ENCODE results near the gene PLA2R1.

The PLA2R1 gene

DNA sequence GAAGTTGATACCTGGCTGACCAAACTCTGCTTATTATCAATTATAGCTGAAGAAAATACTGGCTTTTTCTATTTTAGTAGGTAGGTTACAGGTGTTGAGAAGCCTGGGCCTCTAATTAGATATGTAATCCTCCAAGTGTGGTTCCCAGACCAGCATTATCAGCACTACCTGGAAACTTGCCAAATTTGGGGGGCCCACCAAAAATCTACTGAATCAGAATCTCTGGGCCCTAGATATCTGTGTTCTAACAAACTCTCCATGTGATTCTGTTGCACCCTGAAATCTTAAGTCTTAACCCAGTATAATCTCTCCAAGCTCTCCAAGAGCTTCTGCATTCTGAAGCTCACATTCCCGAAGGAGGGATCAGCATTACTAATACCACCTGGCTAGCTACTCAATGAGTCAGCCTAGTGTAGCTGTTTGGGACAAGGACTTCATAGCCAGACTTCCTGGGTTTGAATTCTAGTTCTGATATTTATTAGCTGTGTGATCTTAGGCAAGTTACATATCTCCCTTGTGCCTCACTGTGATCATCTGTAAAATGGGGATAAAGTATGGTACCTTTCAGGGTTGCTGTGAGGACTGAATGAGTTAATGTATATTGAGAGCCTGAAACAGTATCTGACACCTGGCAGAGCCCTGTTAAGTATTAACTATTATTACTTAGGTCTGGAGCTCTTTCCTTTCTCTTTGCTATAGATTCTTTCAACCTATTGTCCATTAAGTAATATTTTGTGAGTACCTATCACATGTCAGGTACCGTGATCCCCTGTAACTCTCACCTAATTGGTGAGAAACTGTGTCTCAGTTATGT is 170.3 kb downstream of the PLA2R1 start:
- DNase-seq: no peak

GRCh38 chr2:159891267-159891588 is 171.2 kb downstream of the PLA2R1 start:
- no peak for DNase-seq

- DNase-seq: no peak
Measured at GRCh38 chr2:159890551-159891266, 171.7 kb downstream of the PLA2R1 start.

DNA sequence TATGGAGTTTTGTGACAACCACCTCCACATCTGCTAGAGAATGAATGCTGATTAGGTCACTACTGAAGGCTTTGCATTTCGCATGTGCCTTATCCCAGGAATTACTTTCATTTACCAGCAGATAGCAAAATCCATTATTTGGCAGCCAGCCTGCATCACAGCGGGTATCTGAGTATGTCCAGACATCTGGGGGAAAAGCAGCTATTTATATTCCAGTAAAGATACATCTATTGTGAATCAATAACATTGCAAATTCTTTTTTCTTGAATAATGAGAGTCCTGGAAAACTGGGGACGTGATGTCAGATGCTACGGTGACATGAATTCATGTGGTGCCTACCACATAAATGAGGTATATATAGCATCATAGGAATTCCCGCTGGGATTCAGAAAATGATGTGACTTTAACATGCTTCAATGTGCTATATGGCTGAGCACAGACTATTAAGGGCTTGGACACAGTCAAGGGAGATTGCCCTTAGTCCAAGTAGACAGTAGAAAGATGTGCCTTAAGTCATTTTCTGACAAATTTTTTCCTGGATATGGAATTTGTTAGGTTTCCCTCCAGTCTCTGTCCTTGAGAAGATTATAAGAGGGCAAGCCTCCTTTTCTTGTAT is 180.2 kb downstream of the PLA2R1 start:
- no peak for DNase-seq

Data from activated T-cell treated with anti-CD3 and anti-CD28 coated beads for 4 hours (primary cell).